GM13976 (cell line): ENCODE results near the gene ZMIZ1.

Experiments
- DNase-seq: peaks from one replicate; pipeline ENCODE4 v3.0.0; 2012; ENCODE audit warnings: low spot score
- CTCF ChIP-seq: IDR thresholded peaks from 2 replicates; pipeline ENCODE4 v1.5.1; 2012; ENCODE audit warnings: borderline replicate concordance, mild to moderate bottlenecking; ENCODE audit not compliant: insufficient read depth; ENCODE audit errors: extremely low read depth, missing control alignments, control extremely low read depth
- in situ Hi-C: fragments of 300-500 bp; cut with MboI; formaldehyde crosslinking; loops from one replicate; pipeline ENCODE4 v1.12.0; 2022; ENCODE audit warnings: low sequenced_read_pairs, mixed read lengths, inconsistent platforms; ENCODE audit not compliant: unreplicated experiment

Gene ZMIZ1

GRCh38 chr10:79094412-79095175 lies 25.8 kb downstream of the ZMIZ1 start:
- DNase-seq, result no peak
- TF ChIP-seq CTCF, result no peak
- in situ Hi-C loops, result no loop called here

- no peak for DNase-seq
- TF ChIP-seq CTCF, result no peak
- in situ Hi-C loops, result no loop called here
These were observed 26.6 kb downstream of the ZMIZ1 start for GRCh38 chr10:79095316-79095715.

- in situ Hi-C loops, result no loop called here
- TF ChIP-seq CTCF, result no peak
- DNase-seq, result no peak
These were observed 27.7 kb downstream of the ZMIZ1 start for GRCh38 chr10:79096514-79096913.

- TF ChIP-seq CTCF, result no peak
- DNase-seq, result no peak
- in situ Hi-C loops, result no loop called here
These were observed 28.5 kb downstream of the ZMIZ1 start for GRCh38 chr10:79097021-79097872.

GRCh38 chr10:79098061-79098460 lies 29.3 kb downstream of the ZMIZ1 start:
- no peak for TF ChIP-seq CTCF
- in situ Hi-C loops, result no loop called here

GRCh38 chr10:79098596-79099015 lies 29.8 kb downstream of the ZMIZ1 start:
- in situ Hi-C loops, result no loop called here
- TF ChIP-seq CTCF, result no peak
- peak; percentile 69 for DNase-seq

More at GRCh38 chr10:79098061-79098460, 29.3 kb downstream of the ZMIZ1 start:
- no peak for DNase-seq
